Ovary (tissue), 3 donors: Measurements from ENCODE around the gene PLK5.

Experiments
- EP300 ChIP-seq: sonication (generic); formaldehyde crosslinking; IDR thresholded peaks from one replicate; pipeline ENCODE4 v1.6.1; 2017; ENCODE audit warnings: antibody characterized with exemption
- POLR2A ChIP-seq: fragments of 450-650 bp; IDR thresholded peaks from one replicate; pipeline ENCODE4 v1.6.1; 2017; ENCODE audit warnings: antibody characterized with exemption, mild to moderate bottlenecking, moderate library complexity
- TF ChIP-seq, protein P1 (sequence below), 3 donors: fragments of 450-650 bp in 2 of 3; fragments of 200-600 bp in 1 of 3; IDR thresholded peaks; one replicate each; pipeline versions ENCODE4 v1.5.1 to v1.8.0; 2016 to 2022; ENCODE audit warnings: antibody characterized with exemption in 3 of 3, mild to moderate bottlenecking in 1 of 3
- donor health status: DM: no; HTN: no; CAD: no.

- TF ChIP-seq POLR2A (no peak), EP300 (no peak)
- TF ChIP-seq, protein P1, sequence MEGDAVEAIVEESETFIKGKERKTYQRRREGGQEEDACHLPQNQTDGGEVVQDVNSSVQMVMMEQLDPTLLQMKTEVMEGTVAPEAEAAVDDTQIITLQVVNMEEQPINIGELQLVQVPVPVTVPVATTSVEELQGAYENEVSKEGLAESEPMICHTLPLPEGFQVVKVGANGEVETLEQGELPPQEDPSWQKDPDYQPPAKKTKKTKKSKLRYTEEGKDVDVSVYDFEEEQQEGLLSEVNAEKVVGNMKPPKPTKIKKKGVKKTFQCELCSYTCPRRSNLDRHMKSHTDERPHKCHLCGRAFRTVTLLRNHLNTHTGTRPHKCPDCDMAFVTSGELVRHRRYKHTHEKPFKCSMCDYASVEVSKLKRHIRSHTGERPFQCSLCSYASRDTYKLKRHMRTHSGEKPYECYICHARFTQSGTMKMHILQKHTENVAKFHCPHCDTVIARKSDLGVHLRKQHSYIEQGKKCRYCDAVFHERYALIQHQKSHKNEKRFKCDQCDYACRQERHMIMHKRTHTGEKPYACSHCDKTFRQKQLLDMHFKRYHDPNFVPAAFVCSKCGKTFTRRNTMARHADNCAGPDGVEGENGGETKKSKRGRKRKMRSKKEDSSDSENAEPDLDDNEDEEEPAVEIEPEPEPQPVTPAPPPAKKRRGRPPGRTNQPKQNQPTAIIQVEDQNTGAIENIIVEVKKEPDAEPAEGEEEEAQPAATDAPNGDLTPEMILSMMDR (IDR thresholded peaks at IDR 0.05) = no peak
Observed at GRCh38 chr19:1487576-1488281, 36.1 kb upstream of the PLK5 start.
